Endothelial cell (in vitro differentiated cells): Measurements from ENCODE around the gene OAS1. TPM values are rescaled to one million over a fixed set of nuclear protein-coding genes. Genes with fewer than 3 reads are reported as not detected.

ENCODE experiments used
- DNase-seq: peaks from one replicate; pipeline ENCODE4 v3.0.0; 2021; ENCODE audit warnings: low spot score
- H3K27ac Mint-ChIP-seq: one replicate; pipeline ENCODE4 v1.8.0; 2021; ENCODE audit warnings: mixed read lengths, inconsistent platforms; ENCODE audit not compliant: unreplicated experiment
- H3K27me3 Mint-ChIP-seq: one replicate; pipeline ENCODE4 v1.8.0; 2021; ENCODE audit warnings: mild to moderate bottlenecking, moderate library complexity, mixed read lengths, inconsistent platforms; ENCODE audit not compliant: unreplicated experiment
- H3K36me3 Mint-ChIP-seq: one replicate; pipeline ENCODE4 v1.8.0; 2021; ENCODE audit warnings: mild to moderate bottlenecking, low read depth, mixed read lengths, inconsistent platforms; ENCODE audit not compliant: unreplicated experiment
- H3K4me1 Mint-ChIP-seq: one replicate; pipeline ENCODE4 v1.8.0; 2021; ENCODE audit warnings: mild to moderate bottlenecking, mixed read lengths, inconsistent platforms; ENCODE audit not compliant: unreplicated experiment
- H3K4me3 Mint-ChIP-seq: one replicate; pipeline ENCODE4 v1.8.0; 2021; ENCODE audit warnings: mild to moderate bottlenecking, mixed read lengths, inconsistent platforms; ENCODE audit not compliant: unreplicated experiment
- H3K9me3 Mint-ChIP-seq: one replicate; pipeline ENCODE4 v1.8.0; 2021; ENCODE audit warnings: mixed read lengths, inconsistent platforms; ENCODE audit not compliant: unreplicated experiment
- CTCF ChIP-seq: fragments of 200-600 bp; sonication (generic); IDR thresholded peaks from one replicate; pipeline ENCODE4 v1.5.0; 2021; ENCODE audit warnings: antibody characterized with exemption; ENCODE audit not compliant: unreplicated experiment
- total RNA-seq: library from RNA; stranded (reverse); fragmentation: NEBNext Ultra II Directional; extraction: Animal tissue kit (Norgen Biotek cat#: 25700); gene quantifications from one replicate; pipeline ENCODE4 v1.2.1, GENCODE V29; 2021; ENCODE audit not compliant: unreplicated experiment

OAS1 gene
- total RNA-seq, 1 donor from 2014 or later: 0.56 TPM

DNA sequence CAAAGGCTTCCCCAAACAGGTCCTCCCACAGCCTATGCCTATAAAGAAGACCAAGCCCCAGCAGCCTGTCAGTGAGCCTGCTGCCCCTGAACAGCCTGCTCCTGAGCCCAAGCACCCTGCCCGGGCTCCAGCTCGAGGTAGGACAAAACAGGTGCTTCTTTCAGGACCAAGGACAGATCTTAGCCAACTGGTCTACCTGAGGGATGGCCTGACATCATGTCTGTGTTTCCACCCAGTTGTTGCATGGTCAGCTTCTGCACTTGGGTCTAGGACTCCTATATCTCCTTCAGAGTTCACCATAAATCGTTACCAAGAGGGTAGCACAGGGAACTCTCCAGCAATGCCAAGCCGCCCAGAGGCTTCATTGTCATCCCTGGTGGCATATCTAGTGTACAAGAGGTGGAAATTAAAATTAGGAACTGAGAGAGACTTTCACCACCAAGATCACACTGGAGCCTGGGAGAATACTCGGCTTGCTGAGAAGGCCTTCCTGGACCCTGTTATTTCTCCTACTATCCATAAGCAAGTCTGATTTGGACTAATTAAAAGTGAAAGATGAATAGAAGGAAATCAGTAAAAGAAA, 38.2 kb upstream of the OAS1 start:
- no peak overlapping the region for H3K27ac Mint-ChIP-seq
- H3K27me3 Mint-ChIP-seq: peaks cover 2% of the 10 kb centered on the region
- H3K36me3 Mint-ChIP-seq: no peaks in the 10 kb centered on the region
- DNase-seq: no peak
- H3K4me1 Mint-ChIP-seq: no peaks in the 10 kb centered on the region
- H3K9me3 Mint-ChIP-seq: no peaks in the 10 kb centered on the region
- no peak overlapping the region for H3K4me3 Mint-ChIP-seq
- no peak for TF ChIP-seq CTCF

DNA sequence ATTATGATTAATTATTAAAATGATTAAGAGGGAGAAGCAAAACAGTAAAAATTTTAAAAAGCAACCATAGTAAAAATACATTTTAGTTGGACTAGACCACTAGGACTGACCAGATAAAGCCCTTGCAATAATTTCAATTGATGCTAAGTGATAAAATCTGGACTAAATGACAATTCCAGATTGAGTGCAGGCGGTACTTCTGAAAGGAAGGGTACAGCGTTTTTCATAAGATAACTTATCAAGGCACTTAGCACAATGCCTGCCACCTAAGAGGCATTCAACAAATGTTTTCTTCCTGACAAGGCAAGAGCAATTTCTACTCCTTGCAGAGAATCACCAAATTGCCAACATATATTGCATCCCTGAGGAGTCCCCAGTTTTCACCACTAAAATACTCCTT, 37.7 kb upstream of the OAS1 start:
- peaks cover 2% of the 10 kb centered on the region for H3K27me3 Mint-ChIP-seq
- H3K4me3 Mint-ChIP-seq: no peak overlapping the region
- H3K36me3 Mint-ChIP-seq: no peaks in the 10 kb centered on the region
- H3K27ac Mint-ChIP-seq: no peak overlapping the region
- H3K4me1 Mint-ChIP-seq: no peaks in the 10 kb centered on the region
- no peak for DNase-seq
- H3K9me3 Mint-ChIP-seq: no peaks in the 10 kb centered on the region
- TF ChIP-seq CTCF: no peak

DNA sequence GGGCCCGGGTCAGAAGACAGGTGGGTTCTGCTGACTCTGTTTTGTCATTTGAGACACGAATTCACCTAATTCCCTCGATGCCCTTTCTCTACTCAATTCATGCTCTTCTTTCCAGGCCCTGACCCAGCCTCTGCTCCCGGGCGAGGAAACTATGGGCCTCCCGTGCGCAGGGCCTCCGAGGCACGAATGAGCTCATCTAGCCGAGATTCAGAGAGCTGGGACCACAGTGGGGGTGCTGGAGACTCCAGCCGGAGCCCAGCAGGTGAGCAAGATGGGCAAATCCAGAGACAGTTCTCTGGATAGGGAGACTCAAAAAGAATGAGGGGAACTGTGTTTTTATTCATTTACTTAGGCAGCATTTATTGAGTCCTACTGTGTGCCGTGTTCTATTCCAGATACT, 37.0 kb upstream of the OAS1 start:
- Mint-ChIP-seq H3K9me3 (no peaks in the 10 kb centered on the region), H3K4me1 (no peaks in the 10 kb centered on the region), H3K4me3 (no peak overlapping the region), H3K36me3 (no peaks in the 10 kb centered on the region), H3K27me3 (peaks cover 2% of the 10 kb centered on the region), H3K27ac (no peak overlapping the region)
- no peak for TF ChIP-seq CTCF
- DNase-seq: no peak

DNA sequence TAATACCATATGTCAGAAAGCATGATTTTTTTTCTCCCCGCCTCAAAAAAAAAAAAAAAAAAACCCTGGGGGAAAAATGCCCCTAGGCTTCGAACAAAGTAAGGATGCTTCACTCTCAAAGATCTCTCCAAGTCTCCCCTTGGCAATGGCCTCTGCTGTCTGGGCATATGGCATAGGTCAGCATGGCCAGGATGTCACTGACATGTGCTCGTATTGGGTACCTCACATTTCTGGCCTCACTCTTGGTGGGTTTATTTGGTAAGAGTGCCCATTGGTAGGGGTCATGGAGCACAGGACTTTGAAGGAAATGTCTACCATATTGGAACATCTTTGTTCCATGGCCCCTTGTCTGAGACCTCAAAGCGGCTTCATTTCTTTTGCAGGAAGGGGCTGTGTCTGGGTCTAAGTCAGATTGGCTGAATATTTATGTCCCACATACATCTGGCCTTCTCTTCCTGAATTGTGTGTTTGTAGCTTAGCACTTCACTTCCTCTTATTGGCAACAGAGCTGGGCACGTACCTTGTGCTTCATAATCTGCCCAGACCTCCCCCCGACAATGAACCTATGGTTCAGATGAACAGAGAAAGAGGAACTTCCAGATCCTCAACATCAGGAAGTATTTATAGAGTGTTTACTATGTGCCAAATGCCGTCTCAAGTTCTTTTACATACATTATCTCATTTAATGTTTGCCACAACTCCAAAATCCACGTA, 36.3 kb upstream of the OAS1 start:
- no peak overlapping the region for H3K4me3 Mint-ChIP-seq

More for the DNA sequence above, 36.3 kb upstream of the OAS1 start:
- TF ChIP-seq CTCF: no peak
- H3K27me3 Mint-ChIP-seq: peaks cover 2% of the 10 kb centered on the region
- H3K27ac Mint-ChIP-seq: no peak overlapping the region
- DNase-seq: no peak
- no peaks in the 10 kb centered on the region for H3K4me1 Mint-ChIP-seq
- no peaks in the 10 kb centered on the region for H3K36me3 Mint-ChIP-seq
- no peaks in the 10 kb centered on the region for H3K9me3 Mint-ChIP-seq
